DND-41 (cell line): ENCODE data around the gene APPBP2.

ENCODE experiments used
- EZH2 ChIP-seq: IDR thresholded peaks from 3 replicates; pipeline ENCODE4 v1.6.1; 2012; ENCODE audit warnings: borderline replicate concordance, low read depth, mild to moderate bottlenecking, moderate library complexity, low read length, inconsistent platforms; ENCODE audit not compliant: severe bottlenecking
- TF ChIP-seq, protein P1 (sequence below): IDR thresholded peaks from 2 replicates; pipeline ENCODE4 v1.5.1; 2012; ENCODE audit warnings: borderline replicate concordance, low read length, moderate library complexity, mild to moderate bottlenecking; ENCODE audit not compliant: poor library complexity, severe bottlenecking; ENCODE audit errors: extremely low read depth

DNA sequence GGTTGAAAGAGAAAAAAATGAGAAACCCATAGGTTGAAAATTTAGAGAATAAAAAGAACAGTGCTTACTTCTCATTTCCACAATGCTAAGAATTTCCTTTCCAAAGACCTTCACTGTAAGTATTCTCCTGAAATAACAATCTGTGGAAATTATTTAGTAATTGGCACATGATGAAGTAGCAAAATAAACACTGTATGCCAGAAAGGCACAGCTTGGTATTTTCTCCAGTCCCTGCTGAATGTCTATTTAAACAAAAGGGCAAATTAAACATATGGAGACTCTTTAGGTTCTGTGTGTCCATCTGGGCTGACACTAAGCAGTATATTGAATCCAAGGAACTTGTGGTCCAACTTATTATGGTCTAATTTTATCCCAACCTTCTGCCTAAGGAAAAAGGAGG, 57.7 kb downstream of the APPBP2 start:
- TF ChIP-seq, protein P1, sequence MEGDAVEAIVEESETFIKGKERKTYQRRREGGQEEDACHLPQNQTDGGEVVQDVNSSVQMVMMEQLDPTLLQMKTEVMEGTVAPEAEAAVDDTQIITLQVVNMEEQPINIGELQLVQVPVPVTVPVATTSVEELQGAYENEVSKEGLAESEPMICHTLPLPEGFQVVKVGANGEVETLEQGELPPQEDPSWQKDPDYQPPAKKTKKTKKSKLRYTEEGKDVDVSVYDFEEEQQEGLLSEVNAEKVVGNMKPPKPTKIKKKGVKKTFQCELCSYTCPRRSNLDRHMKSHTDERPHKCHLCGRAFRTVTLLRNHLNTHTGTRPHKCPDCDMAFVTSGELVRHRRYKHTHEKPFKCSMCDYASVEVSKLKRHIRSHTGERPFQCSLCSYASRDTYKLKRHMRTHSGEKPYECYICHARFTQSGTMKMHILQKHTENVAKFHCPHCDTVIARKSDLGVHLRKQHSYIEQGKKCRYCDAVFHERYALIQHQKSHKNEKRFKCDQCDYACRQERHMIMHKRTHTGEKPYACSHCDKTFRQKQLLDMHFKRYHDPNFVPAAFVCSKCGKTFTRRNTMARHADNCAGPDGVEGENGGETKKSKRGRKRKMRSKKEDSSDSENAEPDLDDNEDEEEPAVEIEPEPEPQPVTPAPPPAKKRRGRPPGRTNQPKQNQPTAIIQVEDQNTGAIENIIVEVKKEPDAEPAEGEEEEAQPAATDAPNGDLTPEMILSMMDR: no peak
- no peak for TF ChIP-seq EZH2
